H1 (cell line): ENCODE results near the gene SSU72. TPM values are rescaled to one million over a fixed set of nuclear protein-coding genes. Genes with fewer than 3 reads are reported as not detected.

Experiments
- CBX8 ChIP-seq: fragments of 300-800, 300-1000 bp; sonication (generic); IDR thresholded peaks from 2 replicates; pipeline ENCODE4 v1.7.1; 2016; ENCODE audit warnings: low read depth, low read length, borderline replicate concordance
- CHD7 ChIP-seq: fragments of 300-600 bp; sonication (generic); IDR thresholded peaks from 2 replicates; pipeline ENCODE4 v1.7.1; 2012; ENCODE audit warnings: low read length, moderate library complexity, mild to moderate bottlenecking, inconsistent platforms; ENCODE audit not compliant: insufficient replicate concordance
- FOSL1 ChIP-seq: IDR thresholded peaks from 2 replicates; pipeline ENCODE4 v1.6.1; 2011; ENCODE audit warnings: mild to moderate bottlenecking, low read depth, low read length, moderate library complexity; ENCODE audit not compliant: insufficient read depth
- GABPA ChIP-seq: IDR thresholded peaks from 2 replicates; pipeline ENCODE4 v1.6.1; 2011; ENCODE audit warnings: mild to moderate bottlenecking, low read length, moderate library complexity, borderline replicate concordance; ENCODE audit not compliant: insufficient read depth
- GTF2F1 ChIP-seq: IDR thresholded peaks from 2 replicates; pipeline ENCODE4 v1.6.1; 2012; ENCODE audit warnings: low read depth, low read length, improper control_type of control experiment, borderline replicate concordance
- POLR2A ChIP-seq, 2 experiments: IDR thresholded peaks; 1 replicate in 1 of 2; 2 replicates in 1 of 2; pipeline ENCODE4 v1.6.1; 2011; ENCODE audit warnings: low read depth in 2 of 2, low read length in 2 of 2, mild to moderate bottlenecking in 2 of 2; ENCODE audit errors: control extremely low read depth in 1 of 2
- RBBP5 ChIP-seq: IDR thresholded peaks from 2 replicates; pipeline ENCODE4 v1.7.1; 2012; ENCODE audit warnings: low read depth, mild to moderate bottlenecking, inconsistent platforms, low read length, moderate library complexity, borderline replicate concordance
- SIRT6 ChIP-seq: IDR thresholded peaks from one replicate; pipeline ENCODE4 v1.7.1; 2012; ENCODE audit warnings: low read length, inconsistent platforms
- SP2 ChIP-seq: IDR thresholded peaks from 2 replicates; pipeline ENCODE4 v1.6.1; 2012; ENCODE audit warnings: mild to moderate bottlenecking, low read length, inconsistent platforms
- TAF7 ChIP-seq: optimal IDR thresholded peaks from 2 replicates; pipeline ENCODE3; 2011; ENCODE audit warnings: low read depth, mild to moderate bottlenecking, inconsistent platforms, low read length, moderate library complexity, borderline replicate concordance
- YY1 ChIP-seq: IDR thresholded peaks from 2 replicates; pipeline ENCODE4 v1.6.1; 2011; ENCODE audit warnings: low read depth, mild to moderate bottlenecking, low read length
- polyA plus RNA-seq, 7 experiments: library from polyadenylated mRNA; depleted of rRNA in 3 of 7; stranded (reverse) in 5 of 7; unstranded in 2 of 7; fragments of >200 nt in 5 of 7; fragments of 200-250 nt in 2 of 7; gene quantifications; 1 replicate in 5 of 7; 2 replicates in 1 of 7; 4 replicates in 1 of 7; pipeline versions ENCODE4 v1.2.1 to v1.2.3, GENCODE V29; 2011 to 2013; ENCODE audit warnings: missing spikeins in 2 of 7, mixed read lengths in 2 of 7
- total RNA-seq: library from RNA; stranded (reverse); fragmentation: NEBNext Ultra II Directional; extraction: Animal tissue kit (Norgen Biotek cat#: 25700); gene quantifications from 2 replicates; pipeline ENCODE4 v1.2.1, GENCODE V29; 2021

Gene SSU72
- total and polyA plus RNA-seq, 2 of the 8 experiments (the other 6 are each of a cell fraction or from before 2014, with no cell fraction given): 110 to 165 TPM

- TF ChIP-seq GTF2F1 (no peak), RBBP5 (0 out of 2 replicates have a peak, but pooled peaks have one; percentile 72), POLR2A (IDR thresholded peaks at IDR 0.05; ENCODE audit: control extremely low read depth in 1 of 2, low read depth in 2 of 2, low read length in 2 of 2) (peak in 1 of 2 experiments; percentile 92; a peak in 2 of 3 replicates), GABPA (peak; percentile 90), FOSL1 (no peak), CHD7 (no peak), SP2 (no peak), CBX8 (no peak), YY1 (no peak), SIRT6 (no peak), TAF7 (no peak)
Measured at GRCh38 chr1:1615256-1616044, 40.8 kb upstream of the SSU72 start, which contains the start of gene MIB2 (continued).
